RWPE2 (cell line): ENCODE measurements around the gene ZBTB11.

Source experiments
- ATAC-seq: fragments of 200-7000 bp; cut with Tn5 transposase; 3 replicates; pipeline ENCODE4 v1.9.1; 2021; ENCODE audit warnings: low read depth
- DNase-seq: peaks from one replicate; pipeline ENCODE4 v3.0.0-alpha.2; 2020; ENCODE audit warnings: low spot score
- H3K27ac ChIP-seq: fragments of 450-650 bp; 2 replicates; pipeline ENCODE4 v1.5.1; 2017; ENCODE audit warnings: mild to moderate bottlenecking; ENCODE audit not compliant: poor library complexity, severe bottlenecking
- H3K27me3 ChIP-seq: fragments of 250-450 bp; sonication (Bioruptor Pico); 2 replicates; pipeline ENCODE4 v1.5.1; 2021; ENCODE audit warnings: mild to moderate bottlenecking, moderate library complexity; ENCODE audit not compliant: insufficient read depth, poor library complexity, severe bottlenecking
- H3K36me3 ChIP-seq: fragments of 250-450 bp; sonication (Bioruptor Pico); 2 replicates; pipeline ENCODE4 v1.5.1; 2020; ENCODE audit warnings: low read depth, mild to moderate bottlenecking, moderate library complexity
- H3K4me1 ChIP-seq: fragments of 250-450 bp; sonication (Bioruptor Pico); 2 replicates; pipeline ENCODE4 v1.5.1; 2021; ENCODE audit warnings: mild to moderate bottlenecking, moderate library complexity; ENCODE audit not compliant: insufficient read depth, poor library complexity, severe bottlenecking
- H3K4me3 ChIP-seq: fragments of 250-450 bp; sonication (Bioruptor Pico); 2 replicates; pipeline ENCODE4 v1.5.1; 2021; ENCODE audit warnings: mild to moderate bottlenecking, moderate library complexity; ENCODE audit not compliant: severe bottlenecking
- H3K9me3 ChIP-seq: fragments of 250-450 bp; sonication (Bioruptor Pico); 2 replicates; pipeline ENCODE4 v1.5.1; 2021; ENCODE audit warnings: mild to moderate bottlenecking, moderate library complexity; ENCODE audit not compliant: severe bottlenecking
- TF ChIP-seq, protein P1 (sequence below): fragments of 450-650 bp; IDR thresholded peaks from one replicate; pipeline ENCODE4 v1.5.1; 2017; ENCODE audit warnings: mild to moderate bottlenecking, moderate library complexity; ENCODE audit not compliant: poor library complexity, severe bottlenecking

Gene ZBTB11

DNA sequence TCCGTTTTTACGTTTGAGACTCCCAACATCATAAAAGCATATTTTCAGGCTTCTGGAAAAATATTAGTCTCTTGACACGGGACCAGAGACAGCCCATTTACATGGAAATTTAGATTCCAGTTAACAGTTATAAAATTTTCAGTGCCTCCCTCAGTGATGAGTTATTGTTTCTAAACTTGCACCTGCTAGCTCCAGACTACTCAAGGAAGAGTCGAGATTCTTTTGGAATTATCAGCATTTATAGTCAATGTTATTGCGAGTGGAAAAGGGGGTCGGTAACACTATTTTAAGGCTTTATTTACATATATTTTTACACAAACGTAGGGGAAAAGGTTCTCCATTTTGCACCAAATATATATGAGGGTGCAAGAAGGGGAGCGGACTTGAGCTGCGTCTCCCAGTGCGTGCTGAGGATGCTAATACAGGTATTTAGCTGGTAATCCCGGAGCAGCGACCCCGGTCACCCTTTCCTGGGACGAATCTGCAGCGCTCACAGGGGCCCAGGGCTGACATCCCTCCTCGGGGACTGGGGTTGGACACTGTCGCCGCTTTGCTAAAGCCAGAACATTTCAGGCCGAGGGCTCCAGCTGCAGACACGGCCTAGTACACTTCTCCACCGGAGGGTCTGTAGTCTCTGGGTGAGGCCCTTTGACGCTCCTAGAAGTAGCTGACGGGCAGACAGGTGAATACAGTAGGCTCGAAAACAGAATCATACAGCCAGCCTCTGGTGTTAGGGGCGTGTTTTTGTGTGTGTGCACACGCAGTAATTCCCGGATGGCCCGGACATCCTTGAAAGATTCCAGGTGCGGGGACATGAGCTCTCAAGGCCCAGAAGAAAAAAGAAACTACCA is 729 bp upstream of the ZBTB11 start:
- ATAC-seq (no peak), DNase-seq (peak; percentile 55)
- Histone ChIP-seq H3K4me1 (peaks cover 14% of the 10 kb centered on the region), H3K4me3 (peak overlapping the region; percentile 89), H3K9me3 (no peaks in the 10 kb centered on the region), H3K27me3 (no peaks in the 10 kb centered on the region), H3K27ac (peak overlapping the region; percentile 84), H3K36me3 (peaks cover 41% of the 10 kb centered on the region)
- TF ChIP-seq, protein P1, sequence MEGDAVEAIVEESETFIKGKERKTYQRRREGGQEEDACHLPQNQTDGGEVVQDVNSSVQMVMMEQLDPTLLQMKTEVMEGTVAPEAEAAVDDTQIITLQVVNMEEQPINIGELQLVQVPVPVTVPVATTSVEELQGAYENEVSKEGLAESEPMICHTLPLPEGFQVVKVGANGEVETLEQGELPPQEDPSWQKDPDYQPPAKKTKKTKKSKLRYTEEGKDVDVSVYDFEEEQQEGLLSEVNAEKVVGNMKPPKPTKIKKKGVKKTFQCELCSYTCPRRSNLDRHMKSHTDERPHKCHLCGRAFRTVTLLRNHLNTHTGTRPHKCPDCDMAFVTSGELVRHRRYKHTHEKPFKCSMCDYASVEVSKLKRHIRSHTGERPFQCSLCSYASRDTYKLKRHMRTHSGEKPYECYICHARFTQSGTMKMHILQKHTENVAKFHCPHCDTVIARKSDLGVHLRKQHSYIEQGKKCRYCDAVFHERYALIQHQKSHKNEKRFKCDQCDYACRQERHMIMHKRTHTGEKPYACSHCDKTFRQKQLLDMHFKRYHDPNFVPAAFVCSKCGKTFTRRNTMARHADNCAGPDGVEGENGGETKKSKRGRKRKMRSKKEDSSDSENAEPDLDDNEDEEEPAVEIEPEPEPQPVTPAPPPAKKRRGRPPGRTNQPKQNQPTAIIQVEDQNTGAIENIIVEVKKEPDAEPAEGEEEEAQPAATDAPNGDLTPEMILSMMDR: peak; percentile 52

DNA sequence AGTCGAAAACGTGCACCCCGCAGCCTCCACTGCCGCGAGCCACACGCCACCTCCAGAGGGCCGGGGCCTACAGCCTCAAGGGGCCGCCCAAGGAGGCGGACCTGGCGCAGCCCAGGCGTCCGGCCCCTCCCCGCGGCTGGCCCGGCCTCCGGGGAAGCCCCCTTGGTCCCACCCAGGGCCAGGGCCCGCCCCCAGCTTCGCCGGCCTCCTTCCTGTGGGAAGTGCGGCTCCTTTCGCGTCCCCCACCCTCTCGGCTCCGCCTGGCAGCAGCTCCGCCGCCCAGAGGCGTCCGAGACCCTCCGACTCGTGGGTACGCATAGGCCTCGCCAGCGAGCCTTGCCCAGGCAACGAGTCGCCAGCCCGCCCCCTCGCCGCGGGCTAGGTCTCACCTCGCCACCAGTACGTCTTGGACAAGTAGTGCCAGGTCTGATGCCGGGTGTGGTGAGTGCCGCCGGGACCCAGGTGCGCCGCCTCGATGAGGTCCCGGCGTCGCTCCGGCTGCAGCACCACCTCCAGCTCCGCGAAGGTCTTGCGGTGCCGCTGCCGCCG is 642 bp downstream of the ZBTB11 start:
- Histone ChIP-seq H3K4me3 (peak overlapping the region; percentile 89), H3K9me3 (no peaks in the 10 kb centered on the region), H3K36me3 (peaks cover 39% of the 10 kb centered on the region), H3K27ac (peak overlapping the region; percentile 84), H3K27me3 (no peaks in the 10 kb centered on the region), H3K4me1 (peaks cover 14% of the 10 kb centered on the region)
- DNase-seq (peak; percentile 96), ATAC-seq (peak; percentile 86)
- TF ChIP-seq, protein P1: no peak

DNA sequence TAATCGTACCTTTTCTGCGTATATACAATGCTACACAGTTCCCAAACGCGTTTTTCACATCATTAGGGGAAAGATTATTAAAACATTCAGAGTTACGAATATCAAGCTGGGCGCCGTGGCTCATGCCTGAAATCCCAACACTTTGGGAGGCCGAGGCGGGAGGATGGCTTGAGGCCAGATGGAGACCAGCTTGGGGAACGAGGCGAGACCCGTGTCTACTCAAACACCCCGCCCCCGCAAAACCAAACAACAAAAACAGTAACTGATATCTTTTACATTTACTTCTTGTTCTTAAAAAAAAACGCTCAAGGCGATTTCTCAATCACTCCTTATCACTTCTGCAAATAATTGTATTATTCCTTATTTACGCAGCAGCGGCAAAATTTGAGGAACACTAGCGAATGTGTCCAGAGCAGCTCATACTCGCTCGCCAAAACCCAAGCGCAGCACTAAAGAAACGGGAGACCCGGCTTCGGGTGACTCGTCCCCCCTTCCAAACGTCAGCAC is 1.2 kb downstream of the ZBTB11 start:
- Histone ChIP-seq H3K4me1 (peaks cover 14% of the 10 kb centered on the region), H3K9me3 (no peaks in the 10 kb centered on the region), H3K27ac (peak overlapping the region; percentile 84), H3K27me3 (no peaks in the 10 kb centered on the region), H3K36me3 (peaks cover 39% of the 10 kb centered on the region), H3K4me3 (peak overlapping the region; percentile 89)
- ATAC-seq (no peak), DNase-seq (no peak)
- TF ChIP-seq, protein P1: no peak

DNA sequence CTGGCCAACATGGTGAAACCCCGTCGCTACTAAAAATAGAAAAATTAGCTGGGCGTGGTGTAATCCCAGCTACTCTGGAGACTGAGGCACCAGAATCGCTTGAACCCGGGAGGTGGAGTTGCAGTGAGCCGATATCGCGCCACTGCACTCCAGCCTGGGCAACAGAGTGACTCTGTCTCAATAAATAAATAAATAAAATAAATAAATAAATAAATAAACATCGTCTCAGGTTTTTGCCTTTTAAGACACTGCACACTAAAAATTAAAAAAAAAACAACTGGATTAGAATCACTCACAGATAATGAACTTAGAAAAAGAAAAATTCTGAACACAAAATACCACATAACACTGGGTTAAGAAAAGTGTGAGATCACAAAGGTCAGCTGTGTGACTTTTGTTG is 2.4 kb downstream of the ZBTB11 start:
- H3K27me3 ChIP-seq: no peaks in the 10 kb centered on the region
- ATAC-seq (no peak), DNase-seq (no peak)
- no peak overlapping the region for H3K4me3 ChIP-seq
- peaks cover 14% of the 10 kb centered on the region for H3K4me1 ChIP-seq
- H3K36me3 ChIP-seq: peaks cover 39% of the 10 kb centered on the region
- TF ChIP-seq, protein P1: no peak
- no peak overlapping the region for H3K27ac ChIP-seq
- H3K9me3 ChIP-seq: no peaks in the 10 kb centered on the region
